CD14-positive monocyte (primary cell): Measurements from ENCODE around the gene KCNG1. TPM values are rescaled to one million over a fixed set of nuclear protein-coding genes. Genes with fewer than 3 reads are reported as not detected.

Experiments
- DNase-seq, 3 donors: peaks; one replicate each; pipeline ENCODE4 v3.0.0-alpha.2; 2011 to 2022
- H2AFZ ChIP-seq: 2 replicates; pipeline ENCODE4 v1.6.0; 2012; ENCODE audit warnings: mild to moderate bottlenecking, low read depth, low read length, inconsistent platforms; ENCODE audit not compliant: insufficient read depth, poor library complexity, severe bottlenecking
- H3K27ac ChIP-seq, 2 donors: 1 replicate in 1 of 2; 2 replicates in 1 of 2; pipeline ENCODE4 v1.5.1; 2012 to 2013; ENCODE audit warnings: low read length in 2 of 2, control low read depth in 1 of 2, inconsistent platforms in 1 of 2, low read depth in 1 of 2, mild to moderate bottlenecking in 1 of 2
- H3K27me3 ChIP-seq, 2 donors: one replicate each; pipeline versions ENCODE4 v1.6.0 to v1.6.1; 2011 to 2013; ENCODE audit warnings: low read length in 2 of 2; ENCODE audit not compliant: control insufficient read depth in 2 of 2, insufficient read depth in 2 of 2
- H3K36me3 ChIP-seq, 2 donors: replicated peaks in 1 of 2; 1 replicate in 1 of 2; 2 replicates in 1 of 2; pipeline versions ENCODE4 v1.5.1 to v1.6.1; 2012 to 2013; ENCODE audit warnings: low read length in 2 of 2, control low read depth in 1 of 2, inconsistent platforms in 1 of 2, mild to moderate bottlenecking in 1 of 2; ENCODE audit not compliant: insufficient read depth in 2 of 2, control insufficient read depth in 1 of 2
- H3K4me1 ChIP-seq, 2 donors: 1 replicate in 1 of 2; 2 replicates in 1 of 2; pipeline versions ENCODE4 v1.5.1 to v1.6.1; 2012 to 2013; ENCODE audit warnings: low read length in 2 of 2, control low read depth in 1 of 2, inconsistent platforms in 1 of 2, mild to moderate bottlenecking in 1 of 2, moderate library complexity in 1 of 2; ENCODE audit not compliant: insufficient read depth in 2 of 2, control insufficient read depth in 1 of 2
- H3K4me2 ChIP-seq: replicated peaks from 2 replicates; pipeline ENCODE3; 2012; ENCODE audit warnings: low read length, moderate library complexity, mild to moderate bottlenecking; ENCODE audit not compliant: poor library complexity, severe bottlenecking; ENCODE audit errors: extremely low read depth
- H3K4me3 ChIP-seq, 3 experiments: fragments of 200-600 bp in 1 of 3; sonication (generic) in 1 of 3; replicated peaks in 1 of 3; 1 replicate in 2 of 3; 2 replicates in 1 of 3; pipeline ENCODE4 v1.5.1; 2011 to 2013; ENCODE audit warnings: low read length in 3 of 3, mild to moderate bottlenecking in 3 of 3, control low read depth in 2 of 3, low read depth in 2 of 3, inconsistent platforms in 1 of 3, moderate library complexity in 1 of 3
- H3K79me2 ChIP-seq: 2 replicates; pipeline ENCODE4 v1.6.0; 2012; ENCODE audit warnings: mild to moderate bottlenecking, control low read depth, inconsistent platforms, low read length, moderate library complexity; ENCODE audit not compliant: insufficient read depth
- H3K9ac ChIP-seq: 2 replicates; pipeline ENCODE4 v1.6.0; 2017; ENCODE audit warnings: low read length, mild to moderate bottlenecking; ENCODE audit not compliant: insufficient read depth, poor library complexity, severe bottlenecking
- H3K9me3 ChIP-seq, 2 donors: replicated peaks in 1 of 2; 1 replicate in 1 of 2; 2 replicates in 1 of 2; pipeline versions ENCODE4 v1.5.1 to v1.6.1; 2012 to 2013; ENCODE audit warnings: low read length in 2 of 2, control low read depth in 1 of 2; ENCODE audit not compliant: control insufficient read depth in 1 of 2, insufficient read depth in 1 of 2
- H4K20me1 ChIP-seq: 2 replicates; pipeline ENCODE4 v1.6.0; 2012; ENCODE audit warnings: mild to moderate bottlenecking, low read length, control low read depth, moderate library complexity; ENCODE audit not compliant: insufficient read depth
- H3K27ac Mint-ChIP-seq, 7 donors: one replicate each; pipeline ENCODE4 v1.8.0; 2020; ENCODE audit warnings: mild to moderate bottlenecking in 7 of 7, mixed read lengths in 7 of 7, moderate library complexity in 6 of 7, inconsistent platforms in 2 of 7
- H3K27me3 Mint-ChIP-seq, 3 donors: one replicate each; pipeline ENCODE4 v1.8.0; 2021 to 2022; ENCODE audit warnings: low read depth in 3 of 3, mild to moderate bottlenecking in 3 of 3, mixed read lengths in 3 of 3, moderate library complexity in 3 of 3, inconsistent platforms in 1 of 3
- H3K36me3 Mint-ChIP-seq, 2 donors: one replicate each; pipeline ENCODE4 v1.8.0; 2020; ENCODE audit warnings: mixed read lengths in 2 of 2, inconsistent platforms in 1 of 2, mild to moderate bottlenecking in 1 of 2
- H3K4me1 Mint-ChIP-seq: one replicate; pipeline ENCODE4 v1.8.0; 2020; ENCODE audit warnings: mild to moderate bottlenecking, mixed read lengths
- H3K4me3 Mint-ChIP-seq, 2 donors: one replicate each; pipeline ENCODE4 v1.8.0; 2020; ENCODE audit warnings: mild to moderate bottlenecking in 2 of 2, mixed read lengths in 2 of 2, moderate library complexity in 1 of 2
- H3K9me3 Mint-ChIP-seq, 7 donors: one replicate each; pipeline ENCODE4 v1.8.0; 2020 to 2022; ENCODE audit warnings: mixed read lengths in 7 of 7, mild to moderate bottlenecking in 6 of 7, moderate library complexity in 6 of 7, inconsistent platforms in 2 of 7
- WGBS: methylation state at CpG from one replicate; pipeline ENCODE4 v1.1.5; 2013; ENCODE audit warnings: missing lambda C conversion rate; ENCODE audit not compliant: insufficient coverage; 5-methylcytosine and 5-hydroxymethylcytosine counted together
- intact Hi-C, 2 donors: fragments of 100-400 bp; cut with micrococcal nuclease; formaldehyde crosslinking; loops; one replicate each; pipeline versions ENCODE4 v1.15.0 to v1.15.1; 2023
- polyA plus RNA-seq, 3 donors: library from polyadenylated mRNA; depleted of rRNA in 1 of 3; unstranded in 2 of 3; stranded (reverse) in 1 of 3; fragments of 300-500 nt in 2 of 3; fragments of >200 nt in 1 of 3; fragmentation: Illumina TruSeq in 2 of 3; gene quantifications; 1 replicate in 2 of 3; 2 replicates in 1 of 3; pipeline ENCODE4 v1.2.3, GENCODE V29; 2012 to 2021
- TF ChIP-seq, protein P1 (sequence below): fragments of 200-600 bp; IDR thresholded peaks from one replicate; pipeline ENCODE4 v1.8.0; 2022; ENCODE audit warnings: antibody characterized with exemption, mild to moderate bottlenecking

Gene KCNG1
- polyA plus RNA-seq, 3 donors = 0.04 TPM; not detected in 2

DNA sequence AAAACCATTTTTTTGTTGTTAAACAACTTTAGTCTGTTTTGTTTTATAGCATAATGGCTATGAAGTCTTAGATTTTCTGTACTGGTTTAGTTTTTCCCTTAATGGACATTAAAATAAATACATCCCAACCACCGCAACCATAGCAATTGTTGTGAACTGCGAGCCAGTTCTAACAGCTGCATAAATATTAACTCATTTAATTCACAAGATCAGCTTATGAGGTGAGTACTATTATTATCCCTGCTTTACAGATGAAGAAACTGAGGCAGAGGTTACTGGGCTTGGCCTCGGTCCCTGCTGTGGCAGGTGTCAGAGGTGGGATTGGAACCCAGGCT lies 41.2 kb downstream of the KCNG1 start:
- Histone ChIP-seq H3K27ac (no peak overlapping the region), H3K4me2 (no peak overlapping the region), H3K27me3 (no peaks in the 10 kb centered on the region), H3K9ac (no peak overlapping the region), H4K20me1 (no peaks in the 10 kb centered on the region), H2AFZ (no peak overlapping the region), H3K4me3 (no peak overlapping the region), H3K79me2 (no peaks in the 10 kb centered on the region), H3K36me3 (no peaks in the 10 kb centered on the region), H3K9me3 (no peaks in the 10 kb centered on the region), H3K4me1 (peaks cover 3 to 5% of the 10 kb centered on the region in 2 donors)
- DNase-seq = no peak
- Mint-ChIP-seq H3K9me3 (peaks cover 0 to 2% (median 0%) of the 10 kb centered on the region in 7 donors), H3K36me3 (no peaks in the 10 kb centered on the region), H3K4me3 (no peak overlapping the region), H3K27ac (peak overlapping the region in 5 of 7 donors; percentile 6 to 88 (median 68)), H3K4me1 (peaks cover 31% of the 10 kb centered on the region), H3K27me3 (peaks cover 18 to 27% (median 19%) of the 10 kb centered on the region in 3 donors)
- intact Hi-C loops = loop anchor here (10.0 kb wide), 2 partner anchors 613 to 643 kb away; no protein-coding TSS in a partner anchor
- 86% methylated on average over 1 of the region's 3 CpGs for WGBS
- TF ChIP-seq, protein P1, sequence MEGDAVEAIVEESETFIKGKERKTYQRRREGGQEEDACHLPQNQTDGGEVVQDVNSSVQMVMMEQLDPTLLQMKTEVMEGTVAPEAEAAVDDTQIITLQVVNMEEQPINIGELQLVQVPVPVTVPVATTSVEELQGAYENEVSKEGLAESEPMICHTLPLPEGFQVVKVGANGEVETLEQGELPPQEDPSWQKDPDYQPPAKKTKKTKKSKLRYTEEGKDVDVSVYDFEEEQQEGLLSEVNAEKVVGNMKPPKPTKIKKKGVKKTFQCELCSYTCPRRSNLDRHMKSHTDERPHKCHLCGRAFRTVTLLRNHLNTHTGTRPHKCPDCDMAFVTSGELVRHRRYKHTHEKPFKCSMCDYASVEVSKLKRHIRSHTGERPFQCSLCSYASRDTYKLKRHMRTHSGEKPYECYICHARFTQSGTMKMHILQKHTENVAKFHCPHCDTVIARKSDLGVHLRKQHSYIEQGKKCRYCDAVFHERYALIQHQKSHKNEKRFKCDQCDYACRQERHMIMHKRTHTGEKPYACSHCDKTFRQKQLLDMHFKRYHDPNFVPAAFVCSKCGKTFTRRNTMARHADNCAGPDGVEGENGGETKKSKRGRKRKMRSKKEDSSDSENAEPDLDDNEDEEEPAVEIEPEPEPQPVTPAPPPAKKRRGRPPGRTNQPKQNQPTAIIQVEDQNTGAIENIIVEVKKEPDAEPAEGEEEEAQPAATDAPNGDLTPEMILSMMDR = peak; percentile 37

DNA sequence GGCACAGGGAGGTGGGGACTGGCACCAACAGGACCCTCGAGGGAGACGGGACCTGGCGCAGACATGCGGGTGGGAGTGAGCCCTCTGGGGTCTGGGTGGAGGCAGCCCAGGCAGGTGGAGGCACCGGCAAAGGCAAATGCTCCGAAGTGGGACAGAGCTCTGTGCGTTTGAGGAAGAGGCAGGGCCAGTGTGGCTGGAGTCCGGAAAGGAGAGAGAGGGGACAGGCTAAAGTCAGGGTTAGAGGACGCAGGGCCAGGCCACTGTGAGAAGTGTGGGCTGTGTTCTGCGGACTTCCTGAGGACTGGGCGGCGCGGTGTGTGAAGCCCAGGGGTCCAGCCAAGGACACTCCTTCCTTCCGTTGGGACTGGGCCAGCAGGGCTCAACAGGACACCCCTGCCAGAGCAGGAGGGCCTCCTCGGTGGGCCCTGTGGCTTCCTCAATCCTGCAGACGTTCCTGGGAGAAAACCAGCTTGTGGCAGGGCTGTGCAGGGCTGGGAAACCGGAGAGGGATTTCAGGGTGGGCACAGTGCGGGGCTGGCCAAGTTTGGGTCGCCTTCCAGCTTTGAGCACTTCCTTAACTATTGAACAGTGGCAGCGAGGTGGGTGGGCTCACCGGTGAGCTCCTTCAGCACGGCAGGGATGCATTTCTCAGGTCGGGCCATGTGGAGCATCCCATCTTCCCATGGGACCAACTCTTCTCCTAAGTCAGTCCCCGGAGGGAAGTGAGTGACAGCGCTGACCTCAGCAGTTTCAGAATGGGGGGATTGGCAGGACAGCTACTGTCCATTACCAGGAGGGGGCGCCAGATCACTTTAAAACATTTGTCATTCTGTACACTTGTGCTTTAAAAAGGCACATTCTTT lies 41.8 kb downstream of the KCNG1 start:
- H3K9ac ChIP-seq = no peak overlapping the region
- H2AFZ ChIP-seq = no peak overlapping the region
- H3K4me1 Mint-ChIP-seq = peaks cover 31% of the 10 kb centered on the region
- no peaks in the 10 kb centered on the region for H3K36me3 ChIP-seq
- no peaks in the 10 kb centered on the region for H3K79me2 ChIP-seq
- WGBS = 60% methylated on average over 24 of the region's 26 CpGs
- H3K4me2 ChIP-seq = no peak overlapping the region
- H3K27ac Mint-ChIP-seq = peak overlapping the region; percentile 75 to 90 (median 88)
- no peak overlapping the region for H3K4me3 Mint-ChIP-seq
- H3K27ac ChIP-seq = peak overlapping the region in 1 of 2 donors; percentile 6
- DNase-seq = peak; percentile 40 to 67 (median 63)
- peaks cover 17 to 26% (median 20%) of the 10 kb centered on the region in 3 donors for H3K27me3 Mint-ChIP-seq
- H3K9me3 Mint-ChIP-seq = peaks cover 0 to 2% (median 0%) of the 10 kb centered on the region in 7 donors
- H3K36me3 Mint-ChIP-seq = no peaks in the 10 kb centered on the region
- H3K27me3 ChIP-seq = no peaks in the 10 kb centered on the region
- no peak overlapping the region for H3K4me3 ChIP-seq
- intact Hi-C loops = loop anchor here (1.0 to 10.0 kb wide), 3 partner anchors 23 to 644 kb away; partner anchors contain the start of genes DPM1 (in 1 of the 2) and MOCS3 (in 1 of the 2)
- H4K20me1 ChIP-seq = no peaks in the 10 kb centered on the region
- TF ChIP-seq, protein P1 = peak; percentile 94
- peaks cover 3 to 5% of the 10 kb centered on the region in 2 donors for H3K4me1 ChIP-seq
- no peaks in the 10 kb centered on the region for H3K9me3 ChIP-seq
